Stomach smooth muscle (tissue), 2 donors: Measurements from ENCODE around the gene KLHL14.

Experiments used
- H3K27ac ChIP-seq: one replicate; pipeline ENCODE4 v1.7.0; 2013; ENCODE audit warnings: mild to moderate bottlenecking, low read length, inconsistent platforms
- H3K27me3 ChIP-seq, 2 donors: one replicate each; pipeline ENCODE4 v1.7.0; 2013; ENCODE audit warnings: low read length in 2 of 2; ENCODE audit not compliant: insufficient read depth in 2 of 2, control insufficient read depth in 1 of 2
- H3K36me3 ChIP-seq, 2 donors: one replicate each; pipeline ENCODE4 v1.7.0; 2013; ENCODE audit warnings: low read length in 2 of 2; ENCODE audit not compliant: control insufficient read depth in 2 of 2, insufficient read depth in 2 of 2
- H3K4me1 ChIP-seq: one replicate; pipeline ENCODE4 v1.7.0; 2013; ENCODE audit warnings: low read length; ENCODE audit not compliant: control insufficient read depth, insufficient read depth
- H3K4me3 ChIP-seq, 2 donors: one replicate each; pipeline ENCODE4 v1.7.0; 2013; ENCODE audit warnings: low read length in 2 of 2
- H3K9ac ChIP-seq, 2 donors: one replicate each; pipeline ENCODE4 v1.7.0; 2013; ENCODE audit warnings: low read length in 2 of 2, mild to moderate bottlenecking in 1 of 2
- H3K9me3 ChIP-seq, 2 donors: one replicate each; pipeline ENCODE4 v1.7.0; 2013; ENCODE audit warnings: low read length in 2 of 2; ENCODE audit not compliant: control insufficient read depth in 2 of 2
- donor health status: healthy.
- donor health status: Pancreatic carcinoma.

Gene KLHL14

DNA sequence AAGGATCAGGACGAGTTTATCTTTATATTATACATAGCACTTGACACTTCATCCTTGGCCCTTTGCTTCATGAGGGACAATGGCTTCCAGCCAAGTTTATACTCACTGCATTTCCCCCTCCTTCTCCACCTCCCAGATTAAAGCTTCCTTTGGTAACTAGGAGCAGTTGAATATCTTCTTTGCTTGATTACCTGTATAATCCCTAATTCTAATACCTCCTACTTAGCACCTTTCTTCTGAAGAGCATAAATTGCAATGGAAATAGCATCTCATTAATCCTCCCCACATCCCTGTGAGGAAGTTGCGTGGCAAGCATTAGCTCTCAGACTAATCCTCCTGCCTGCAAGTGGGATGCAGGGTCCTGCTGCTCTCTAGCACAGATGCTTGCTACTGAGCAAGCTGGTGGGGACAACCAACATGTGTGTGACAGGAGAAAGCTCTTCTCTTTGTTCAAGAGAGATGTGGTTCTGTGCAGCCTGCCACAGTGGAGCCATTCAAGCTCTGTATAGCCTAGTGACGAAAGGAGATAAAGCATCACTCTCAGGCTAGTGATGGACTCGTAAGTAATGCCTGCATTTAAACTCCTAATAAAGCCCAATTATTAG lies 19.1 kb downstream of the KLHL14 start:
- Histone ChIP-seq H3K36me3 (no peaks in the 10 kb centered on the region), H3K4me3 (no peak overlapping the region), H3K27me3 (peaks cover 0 to 2% of the 10 kb centered on the region in 2 donors), H3K4me1 (no peaks in the 10 kb centered on the region), H3K9ac (no peak overlapping the region), H3K9me3 (no peaks in the 10 kb centered on the region), H3K27ac (no peak overlapping the region)

DNA sequence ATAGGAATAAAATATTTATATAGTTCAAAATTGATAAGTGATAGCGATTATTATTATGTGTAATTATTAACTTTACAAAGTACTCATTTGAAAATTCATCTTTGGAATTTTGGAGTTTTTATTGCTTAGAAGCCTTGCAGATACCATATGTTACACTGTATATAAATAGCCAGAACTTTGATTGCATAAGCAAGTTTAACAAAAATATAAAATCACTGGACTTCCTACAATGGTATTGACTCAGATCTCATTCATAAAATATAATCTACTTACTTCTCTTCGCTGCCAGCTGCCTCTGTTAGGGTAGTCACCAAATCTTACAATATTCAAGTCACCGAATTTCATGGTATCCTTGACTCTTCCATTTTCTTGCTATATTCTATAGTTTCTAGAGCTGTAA lies 22.5 kb downstream of the KLHL14 start:
- Histone ChIP-seq H3K36me3 (no peaks in the 10 kb centered on the region), H3K9ac (no peak overlapping the region), H3K4me1 (no peaks in the 10 kb centered on the region), H3K27me3 (no peaks in the 10 kb centered on the region), H3K27ac (no peak overlapping the region), H3K9me3 (no peaks in the 10 kb centered on the region), H3K4me3 (no peak overlapping the region)

DNA sequence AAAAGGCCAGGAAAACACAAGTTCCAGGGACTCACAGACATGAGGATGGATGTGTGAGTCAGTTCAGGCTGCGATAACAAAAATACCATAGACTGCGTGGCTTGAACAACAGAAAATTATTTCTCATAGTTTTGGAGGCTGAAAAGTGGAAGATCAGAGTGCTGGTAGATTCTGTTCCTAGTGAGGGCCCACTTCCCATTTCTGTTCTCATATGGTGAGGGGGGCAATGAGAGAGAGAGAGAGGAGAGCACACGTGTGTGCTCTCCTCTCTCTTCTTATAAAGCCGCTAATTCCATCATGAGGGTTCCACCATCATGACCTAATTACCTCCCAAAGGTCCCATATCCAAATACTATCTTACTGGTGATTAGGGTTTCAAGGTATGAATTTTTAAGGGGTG lies 23.0 kb downstream of the KLHL14 start:
- no peak overlapping the region for H3K4me3 ChIP-seq
- no peaks in the 10 kb centered on the region for H3K27me3 ChIP-seq
- H3K9me3 ChIP-seq: no peaks in the 10 kb centered on the region
- no peak overlapping the region for H3K9ac ChIP-seq
- no peaks in the 10 kb centered on the region for H3K4me1 ChIP-seq
- no peak overlapping the region for H3K27ac ChIP-seq
- H3K36me3 ChIP-seq: no peaks in the 10 kb centered on the region

DNA sequence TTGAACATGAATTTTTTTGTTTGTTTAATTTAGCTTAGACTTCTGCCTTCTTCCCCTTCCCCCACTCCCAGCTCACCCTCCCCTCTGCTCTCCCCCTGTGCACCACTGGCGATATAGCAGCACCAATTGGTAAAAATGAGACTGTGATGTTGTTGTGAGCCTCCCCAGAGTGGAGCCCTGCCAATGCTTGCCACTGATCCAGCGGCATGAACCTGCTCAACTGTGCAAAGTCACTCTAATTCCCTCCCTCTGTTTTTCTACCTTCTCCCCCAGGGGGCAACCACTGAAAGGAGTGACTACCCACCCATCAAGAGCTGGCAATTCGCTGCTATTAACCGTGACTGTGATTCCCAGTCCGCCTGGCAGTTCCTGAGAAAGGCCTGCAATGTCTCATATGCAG lies 30.2 kb downstream of the KLHL14 start:
- no peaks in the 10 kb centered on the region for H3K36me3 ChIP-seq
- no peak overlapping the region for H3K9ac ChIP-seq
- no peak overlapping the region for H3K4me3 ChIP-seq
- no peak overlapping the region for H3K27ac ChIP-seq
- no peaks in the 10 kb centered on the region for H3K9me3 ChIP-seq
- no peaks in the 10 kb centered on the region for H3K4me1 ChIP-seq
- H3K27me3 ChIP-seq: no peaks in the 10 kb centered on the region

DNA sequence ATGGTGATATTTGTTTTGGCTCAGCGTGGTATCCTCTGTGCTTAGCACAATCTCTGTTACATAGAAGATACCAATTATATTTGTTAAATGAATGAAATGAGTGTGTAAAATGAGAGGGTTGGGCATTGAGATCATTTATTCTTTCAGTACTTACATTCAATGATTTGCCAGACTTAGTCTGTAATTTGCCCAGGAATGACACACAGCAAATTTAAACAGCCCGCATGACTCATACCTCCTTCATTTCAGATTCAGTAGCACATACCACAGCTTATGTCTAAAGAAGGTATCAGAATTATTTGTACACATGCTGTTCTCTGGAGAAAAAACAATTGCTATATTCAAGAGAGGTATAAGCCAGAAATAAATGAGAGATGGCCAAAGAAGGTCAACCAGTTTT lies 37.0 kb downstream of the KLHL14 start:
- H3K9me3 ChIP-seq: peaks cover 0 to 2% of the 10 kb centered on the region in 2 donors
- H3K4me1 ChIP-seq: no peaks in the 10 kb centered on the region
- no peaks in the 10 kb centered on the region for H3K36me3 ChIP-seq
- no peak overlapping the region for H3K9ac ChIP-seq
- no peaks in the 10 kb centered on the region for H3K27me3 ChIP-seq
- H3K4me3 ChIP-seq: no peak overlapping the region
- H3K27ac ChIP-seq: no peak overlapping the region

- Histone ChIP-seq H3K27ac (no peak overlapping the region), H3K4me3 (no peak overlapping the region), H3K27me3 (no peaks in the 10 kb centered on the region), H3K9ac (no peak overlapping the region), H3K9me3 (peaks cover 0 to 2% of the 10 kb centered on the region in 2 donors), H3K36me3 (no peaks in the 10 kb centered on the region), H3K4me1 (no peaks in the 10 kb centered on the region)
Measured at GRCh38 chr18:32734442-32734841, 38.4 kb downstream of the KLHL14 start.

- no peak overlapping the region for H3K27ac ChIP-seq
- H3K36me3 ChIP-seq: no peaks in the 10 kb centered on the region
- H3K4me3 ChIP-seq: no peak overlapping the region
- H3K4me1 ChIP-seq: no peaks in the 10 kb centered on the region
- H3K27me3 ChIP-seq: no peaks in the 10 kb centered on the region
- peaks cover 0 to 2% of the 10 kb centered on the region in 2 donors for H3K9me3 ChIP-seq
- no peak overlapping the region for H3K9ac ChIP-seq
Measured at GRCh38 chr18:32732165-32732564, 40.7 kb downstream of the KLHL14 start.

- peak overlapping the region; percentile 41 for H3K4me3 ChIP-seq
Measured at GRCh38 chr18:32730620-32731091, 42.2 kb downstream of the KLHL14 start.

DNA sequence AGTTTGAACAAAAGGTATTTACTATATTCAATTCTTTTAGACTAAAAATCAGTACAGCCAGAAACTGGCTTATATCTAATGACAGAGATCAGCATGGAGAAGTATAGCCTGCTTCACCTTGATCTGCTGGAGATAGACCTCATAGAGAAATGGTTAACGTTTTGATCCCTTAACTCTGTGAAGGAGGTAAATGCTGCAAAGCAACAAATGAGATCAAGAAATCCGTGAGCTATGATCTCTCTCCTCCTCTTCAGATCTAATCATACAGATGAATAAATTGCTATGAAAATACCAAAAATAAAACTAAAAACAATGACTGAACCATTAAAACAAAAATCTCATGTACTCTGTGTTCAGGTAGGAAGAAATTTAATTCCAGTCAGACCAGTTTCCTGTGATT lies 42.8 kb downstream of the KLHL14 start:
- Histone ChIP-seq H3K9ac (no peak overlapping the region), H3K27ac (no peak overlapping the region)

More at GRCh38 chr18:32730620-32731091, 42.2 kb downstream of the KLHL14 start:
- H3K27ac ChIP-seq: no peak overlapping the region
- H3K9me3 ChIP-seq: peaks cover 0 to 2% of the 10 kb centered on the region in 2 donors
- no peaks in the 10 kb centered on the region for H3K36me3 ChIP-seq
- H3K27me3 ChIP-seq: no peaks in the 10 kb centered on the region
- no peak overlapping the region for H3K9ac ChIP-seq
- H3K4me1 ChIP-seq: no peaks in the 10 kb centered on the region

GRCh38 chr18:32724071-32724749 lies 48.6 kb downstream of the KLHL14 start:
- Histone ChIP-seq H3K4me1 (no peaks in the 10 kb centered on the region), H3K9ac (no peak overlapping the region), H3K9me3 (no peaks in the 10 kb centered on the region), H3K27ac (no peak overlapping the region), H3K36me3 (no peaks in the 10 kb centered on the region), H3K27me3 (no peaks in the 10 kb centered on the region), H3K4me3 (no peak overlapping the region)

More for the DNA sequence above, 42.8 kb downstream of the KLHL14 start:
- Histone ChIP-seq H3K4me3 (peak overlapping the region; percentile 41), H3K9me3 (peaks cover 0 to 2% of the 10 kb centered on the region in 2 donors), H3K4me1 (no peaks in the 10 kb centered on the region), H3K36me3 (no peaks in the 10 kb centered on the region), H3K27me3 (no peaks in the 10 kb centered on the region)

DNA sequence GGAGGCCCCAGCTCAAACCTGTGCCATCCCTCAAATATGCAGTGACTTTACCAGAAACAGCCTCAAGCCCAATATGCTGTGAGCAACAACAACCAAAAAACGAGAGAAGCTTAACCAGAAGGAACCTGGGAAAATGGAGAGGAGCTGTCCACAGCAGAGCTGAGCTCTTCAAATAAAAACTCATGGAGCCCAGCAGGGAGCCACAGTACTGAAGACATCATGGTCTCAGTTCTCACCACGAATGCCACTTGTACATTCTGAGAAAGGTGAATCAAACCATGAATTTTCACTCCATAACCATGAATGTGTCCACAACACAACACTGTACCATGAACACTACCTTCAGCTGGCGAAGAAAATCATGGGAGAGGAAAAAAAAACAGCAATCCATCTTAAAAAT lies 50.5 kb downstream of the KLHL14 start:
- H3K9me3 ChIP-seq: no peaks in the 10 kb centered on the region
- H3K4me3 ChIP-seq: no peak overlapping the region
- no peaks in the 10 kb centered on the region for H3K36me3 ChIP-seq
- H3K27me3 ChIP-seq: no peaks in the 10 kb centered on the region
- no peak overlapping the region for H3K9ac ChIP-seq
- no peak overlapping the region for H3K27ac ChIP-seq
- H3K4me1 ChIP-seq: no peaks in the 10 kb centered on the region
